IMR-90 (cell line): Measurements from ENCODE around the gene RAB11FIP4. TPM values are rescaled to one million over a fixed set of nuclear protein-coding genes. Genes with fewer than 3 reads are reported as not detected.

Experiments
- ATAC-seq: fragments of 200-7000 bp; cut with Tn5 transposase; 2 replicates; pipeline ENCODE4 v1.9.1; 2020; ENCODE audit warnings: low read depth, mild to moderate bottlenecking, moderate library complexity
- BruUV-seq: library from RNA; stranded (reverse); fragments of 400-500 nt; replicated peaks from 2 replicates; lab custom pipeline; 2021; lab: Mats Ljungman, UMichigan
- CTCF ChIA-PET: fragments of 300-600 bp; formaldehyde crosslinking; extraction: SDS; loops from one replicate; lab custom pipeline; 2021; ENCODE audit warnings: antibody characterized with exemption; lab: Yijun Ruan, JAX
- POLR2A ChIA-PET: fragments of 300-600 bp; sonication (Branson Sonifier 250); formaldehyde crosslinking; loops from one replicate; lab custom pipeline; 2022; ENCODE audit warnings: antibody characterized with exemption; ENCODE audit not compliant: unreplicated experiment; lab: Charles Lee
- DNase-seq: peaks from one replicate; pipeline ENCODE4 v3.0.0; 2013
- H2AFZ ChIP-seq: replicated peaks from 2 replicates; pipeline ENCODE3; 2013; ENCODE audit warnings: low read length, mild to moderate bottlenecking; ENCODE audit not compliant: poor library complexity
- H2AK5ac ChIP-seq: 2 replicates; pipeline ENCODE4 v1.6.1; 2013; ENCODE audit warnings: low read depth, low read length, inconsistent platforms
- H2AK9ac ChIP-seq: replicated peaks from 2 replicates; pipeline ENCODE3; 2013; ENCODE audit warnings: mild to moderate bottlenecking, low read depth, low read length, moderate library complexity; ENCODE audit not compliant: poor library complexity
- H2BK120ac ChIP-seq: 2 replicates; pipeline ENCODE4 v1.6.1; 2013; ENCODE audit warnings: low read depth, low read length, inconsistent platforms
- H2BK15ac ChIP-seq: 3 replicates; pipeline ENCODE4 v1.6.1; 2013; ENCODE audit warnings: low read depth, low read length, inconsistent platforms
- H2BK20ac ChIP-seq: 2 replicates; pipeline ENCODE4 v1.6.1; 2013; ENCODE audit warnings: low read depth, mild to moderate bottlenecking, inconsistent platforms, low read length, moderate library complexity
- H2BK5ac ChIP-seq: 2 replicates; pipeline ENCODE4 v1.6.1; 2013; ENCODE audit warnings: mild to moderate bottlenecking, low read depth, low read length, inconsistent platforms; ENCODE audit not compliant: poor library complexity, severe bottlenecking
- H3K14ac ChIP-seq: replicated peaks from 2 replicates; pipeline ENCODE4 v1.6.1; 2013; ENCODE audit warnings: low read depth, low read length, inconsistent platforms
- H3K18ac ChIP-seq: 2 replicates; pipeline ENCODE4 v1.6.1; 2013; ENCODE audit warnings: low read depth, low read length, control low read depth
- H3K23ac ChIP-seq: 2 replicates; pipeline ENCODE4 v1.6.1; 2013; ENCODE audit warnings: low read depth, low read length, inconsistent platforms
- H3K27ac ChIP-seq: 2 replicates; pipeline ENCODE4 v1.5.1; 2013; ENCODE audit warnings: mild to moderate bottlenecking, control low read depth, low read length; ENCODE audit not compliant: insufficient read depth
- H3K27me3 ChIP-seq: 2 replicates; pipeline ENCODE4 v1.6.1; 2013; ENCODE audit warnings: low read length; ENCODE audit not compliant: control insufficient read depth, insufficient read depth
- H3K36me3 ChIP-seq: 2 replicates; pipeline ENCODE4 v1.6.1; 2013; ENCODE audit warnings: low read length, mixed read lengths; ENCODE audit not compliant: control insufficient read depth, insufficient read depth
- H3K4ac ChIP-seq: 2 replicates; pipeline ENCODE4 v1.6.1; 2013; ENCODE audit warnings: low read depth, low read length, inconsistent platforms
- H3K4me1 ChIP-seq: 2 replicates; pipeline ENCODE4 v1.6.1; 2013; ENCODE audit warnings: low read length, mixed read lengths; ENCODE audit not compliant: control insufficient read depth, insufficient read depth
- H3K4me2 ChIP-seq: 2 replicates; pipeline ENCODE4 v1.6.1; 2013; ENCODE audit warnings: low read depth, mild to moderate bottlenecking, control low read depth, low read length, moderate library complexity
- H3K4me3 ChIP-seq: 2 replicates; pipeline ENCODE4 v1.5.1; 2013; ENCODE audit warnings: low read depth, mild to moderate bottlenecking, control low read depth, low read length, moderate library complexity; ENCODE audit not compliant: insufficient read depth
- H3K56ac ChIP-seq: 2 replicates; pipeline ENCODE4 v1.6.1; 2013; ENCODE audit warnings: low read length, inconsistent platforms; ENCODE audit not compliant: insufficient read depth; ENCODE audit errors: extremely low read depth
- H3K79me1 ChIP-seq, 2 experiments: 2 replicates each; pipeline ENCODE4 v1.6.1; 2013; ENCODE audit warnings: low read length in 2 of 2, inconsistent platforms in 1 of 2, low read depth in 1 of 2
- H3K9ac ChIP-seq: 2 replicates; pipeline ENCODE4 v1.6.1; 2013; ENCODE audit warnings: low read depth, low read length, control low read depth
- H3K9me1 ChIP-seq: 2 replicates; pipeline ENCODE4 v1.6.1; 2013; ENCODE audit warnings: low read length, inconsistent platforms; ENCODE audit not compliant: insufficient read depth
- H3K9me3 ChIP-seq: 2 replicates; pipeline ENCODE4 v1.6.1; 2013; ENCODE audit warnings: low read length; ENCODE audit not compliant: control insufficient read depth, insufficient read depth
- H4K20me1 ChIP-seq: 2 replicates; pipeline ENCODE4 v1.6.1; 2013; ENCODE audit warnings: low read length, inconsistent platforms; ENCODE audit not compliant: insufficient read depth
- H4K5ac ChIP-seq: 2 replicates; pipeline ENCODE4 v1.6.1; 2013; ENCODE audit warnings: mild to moderate bottlenecking, low read depth, low read length, control low read depth
- H4K8ac ChIP-seq, 2 experiments: 2 replicates each; pipeline ENCODE4 v1.6.1; 2013; ENCODE audit warnings: low read depth in 2 of 2, low read length in 2 of 2, control low read depth in 1 of 2, inconsistent platforms in 1 of 2
- H4K91ac ChIP-seq: 2 replicates; pipeline ENCODE4 v1.6.1; 2013; ENCODE audit warnings: low read depth, low read length, inconsistent platforms; ENCODE audit not compliant: insufficient read depth
- BHLHE40 ChIP-seq: fragments of 150-350 bp; IDR thresholded peaks from 2 replicates; pipeline ENCODE4 v1.6.1; 2016; ENCODE audit warnings: mild to moderate bottlenecking, low read depth, low read length
- CHD1 ChIP-seq: IDR thresholded peaks from 2 replicates; pipeline ENCODE4 v1.6.1; 2012; ENCODE audit warnings: low read depth, low read length, improper control_type of control experiment
- ELK1 ChIP-seq: fragments of 150-350 bp; IDR thresholded peaks from 2 replicates; pipeline ENCODE4 v1.6.1; 2016; ENCODE audit warnings: low read depth, mild to moderate bottlenecking, low read length, moderate library complexity, borderline replicate concordance
- FOS ChIP-seq: fragments of 150-350 bp; IDR thresholded peaks from 2 replicates; pipeline ENCODE4 v1.6.1; 2016; ENCODE audit warnings: low read depth, low read length
- MAFK ChIP-seq: IDR thresholded peaks from 2 replicates; pipeline ENCODE4 v1.6.1; 2012; ENCODE audit warnings: low read depth, low read length, improper control_type of control experiment
- MAZ ChIP-seq: IDR thresholded peaks from 2 replicates; pipeline ENCODE4 v1.6.1; 2012; ENCODE audit warnings: low read depth, mild to moderate bottlenecking, low read length, improper control_type of control experiment, moderate library complexity, borderline replicate concordance
- MXI1 ChIP-seq: IDR thresholded peaks from 2 replicates; pipeline ENCODE4 v1.6.1; 2012; ENCODE audit warnings: low read depth, mild to moderate bottlenecking, low read length, moderate library complexity, borderline replicate concordance
- NFE2L2 ChIP-seq: fragments of 150-350 bp; IDR thresholded peaks from 2 replicates; pipeline ENCODE4 v1.6.1; 2016; ENCODE audit warnings: low read depth, mild to moderate bottlenecking, low read length
- POLR2A ChIP-seq: IDR thresholded peaks from 2 replicates; pipeline ENCODE4 v1.6.1; 2012; ENCODE audit warnings: mild to moderate bottlenecking, low read depth, low read length
- RAD21 ChIP-seq: IDR thresholded peaks from 2 replicates; pipeline ENCODE4 v1.6.1; 2012; ENCODE audit warnings: low read length, improper control_type of control experiment
- RCOR1 ChIP-seq: IDR thresholded peaks from 2 replicates; pipeline ENCODE4 v1.6.1; 2012; ENCODE audit warnings: mild to moderate bottlenecking, low read length, improper control_type of control experiment; ENCODE audit not compliant: insufficient replicate concordance
- RFX5 ChIP-seq: IDR thresholded peaks from 2 replicates; pipeline ENCODE4 v1.8.0; 2012; ENCODE audit warnings: low read depth, mild to moderate bottlenecking, low read length, moderate library complexity
- SMC3 ChIP-seq: fragments of 150-350 bp; IDR thresholded peaks from 2 replicates; pipeline ENCODE4 v1.6.1; 2016; ENCODE audit warnings: low read depth, mild to moderate bottlenecking, antibody characterized with exemption, low read length, moderate library complexity
- WGBS, 2 experiments: methylation state at CpG; one replicate each; pipeline versions ENCODE4 v1.1.5 to v1.1.7; 2013; ENCODE audit warnings: missing lambda C conversion rate in 2 of 2; ENCODE audit not compliant: insufficient read length in 1 of 2; ENCODE audit errors: extremely low coverage in 2 of 2; 5-methylcytosine and 5-hydroxymethylcytosine counted together
- dilution Hi-C: fragments of 300-500 bp; cut with HindIII; formaldehyde crosslinking; loops from one replicate; pipeline ENCODE4 v1.14.3; 2018; ENCODE audit warnings: low sequenced_read_pairs; ENCODE audit not compliant: unreplicated experiment
- in situ Hi-C: fragments of 300-500 bp; cut with MboI; formaldehyde crosslinking; loops from 3 replicates; pipeline ENCODE4 v1.14.3; 2019; ENCODE audit warnings: low sequenced_read_pairs, inconsistent platforms, mixed read lengths
- intact Hi-C: fragments of 100-400 bp; cut with micrococcal nuclease; formaldehyde crosslinking; loops from 2 replicates; pipeline ENCODE4 v1.10.0; 2022
- polyA plus RNA-seq, 3 experiments: library from polyadenylated mRNA; depleted of rRNA; stranded (reverse); fragments of >200 nt; gene quantifications; 2 replicates each; pipeline ENCODE4 v1.2.3, GENCODE V29; 2012; ENCODE audit warnings: low replicate concordance in 1 of 3
- total RNA-seq: library from RNA; depleted of rRNA; stranded (reverse); fragments of >200 nt; gene quantifications from 2 replicates; pipeline ENCODE4 v1.2.3, GENCODE V29; 2012
- TF ChIP-seq, protein P1 (sequence below): conservative IDR thresholded peaks from 2 replicates; pipeline ENCODE4 v1.5.1; 2012; ENCODE audit warnings: mild to moderate bottlenecking, low read depth, low read length, improper control_type of control experiment
- TF ChIP-seq, protein P2 (sequence below): fragments of 150-350 bp; IDR thresholded peaks from 2 replicates; pipeline ENCODE4 v1.6.1; 2017; ENCODE audit warnings: mild to moderate bottlenecking, antibody characterized with exemption, low read length, low read depth

The RAB11FIP4 gene
- total and polyA plus RNA-seq, 2 of the 4 experiments (the other 2 are of a cell fraction): 0.68 to 1.1 TPM

- TF ChIP-seq RFX5: no peak
- no peak for TF ChIP-seq RAD21
- no peak for TF ChIP-seq MXI1
- TF ChIP-seq FOS: no peak
Measured at GRCh38 chr17:31434727-31435050, 43.2 kb downstream of the RAB11FIP4 start (continued).

- no TSS peak for BruUV-seq
- WGBS, 2 experiments: 53% methylated on average over 2 of the region's 2 CpGs; no CpG with 5 or more reads in 1 of the 2 experiments
- H3K14ac ChIP-seq: no peak overlapping the region
- no peak overlapping the region for H3K4me3 ChIP-seq
- H3K79me1 ChIP-seq: no peaks in the 10 kb centered on the region
- no peak overlapping the region for H3K4ac ChIP-seq
- in situ Hi-C loops: no loop called here
- no peak overlapping the region for H4K91ac ChIP-seq
- peaks cover 54% of the 10 kb centered on the region for H3K27me3 ChIP-seq
- no peak overlapping the region for H2BK120ac ChIP-seq
- H2AK5ac ChIP-seq: no peak overlapping the region
- no peak overlapping the region for H2BK20ac ChIP-seq
- ChIA-PET CTCF (interaction anchor here (1.5 to 2.2 kb wide), 2 partner anchors 98 to 407 kb away, joined by 5 to 6 read pairs; no protein-coding TSS in a partner anchor), POLR2A (no interaction called here)
- no peak overlapping the region for H2AK9ac ChIP-seq
- no peaks in the 10 kb centered on the region for H3K9me1 ChIP-seq
- dilution Hi-C loops: no loop called here
- no peak overlapping the region for H2BK5ac ChIP-seq
- no peak overlapping the region for H3K18ac ChIP-seq
- H3K36me3 ChIP-seq: no peaks in the 10 kb centered on the region
- no peaks in the 10 kb centered on the region for H3K9me3 ChIP-seq
- no peak overlapping the region for H2AFZ ChIP-seq
- H3K27ac ChIP-seq: no peak overlapping the region
- ATAC-seq: no peak
- no peaks in the 10 kb centered on the region for H4K20me1 ChIP-seq
- no peaks in the 10 kb centered on the region for H3K4me1 ChIP-seq
- no peak for DNase-seq
- intact Hi-C loops: loop anchor here (5.0 kb wide), 1 partner anchor 422 kb away; the partner anchor contains the start of gene COPRS
- no peak overlapping the region for H3K23ac ChIP-seq
- H4K5ac ChIP-seq: no peak overlapping the region
- no peak overlapping the region for H2BK15ac ChIP-seq
- H3K9ac ChIP-seq: no peak overlapping the region
- no peak overlapping the region for H3K4me2 ChIP-seq
- H3K56ac ChIP-seq: no peak overlapping the region
- H4K8ac ChIP-seq: no peak overlapping the region
- TF ChIP-seq MXI1 (no peak), CHD1 (no peak), MAZ (no peak), NFE2L2 (no peak), RCOR1 (no peak), SMC3 (no peak), POLR2A (no peak), BHLHE40 (no peak), FOS (no peak), ELK1 (no peak), MAFK (no peak)
- TF ChIP-seq, protein P1, sequence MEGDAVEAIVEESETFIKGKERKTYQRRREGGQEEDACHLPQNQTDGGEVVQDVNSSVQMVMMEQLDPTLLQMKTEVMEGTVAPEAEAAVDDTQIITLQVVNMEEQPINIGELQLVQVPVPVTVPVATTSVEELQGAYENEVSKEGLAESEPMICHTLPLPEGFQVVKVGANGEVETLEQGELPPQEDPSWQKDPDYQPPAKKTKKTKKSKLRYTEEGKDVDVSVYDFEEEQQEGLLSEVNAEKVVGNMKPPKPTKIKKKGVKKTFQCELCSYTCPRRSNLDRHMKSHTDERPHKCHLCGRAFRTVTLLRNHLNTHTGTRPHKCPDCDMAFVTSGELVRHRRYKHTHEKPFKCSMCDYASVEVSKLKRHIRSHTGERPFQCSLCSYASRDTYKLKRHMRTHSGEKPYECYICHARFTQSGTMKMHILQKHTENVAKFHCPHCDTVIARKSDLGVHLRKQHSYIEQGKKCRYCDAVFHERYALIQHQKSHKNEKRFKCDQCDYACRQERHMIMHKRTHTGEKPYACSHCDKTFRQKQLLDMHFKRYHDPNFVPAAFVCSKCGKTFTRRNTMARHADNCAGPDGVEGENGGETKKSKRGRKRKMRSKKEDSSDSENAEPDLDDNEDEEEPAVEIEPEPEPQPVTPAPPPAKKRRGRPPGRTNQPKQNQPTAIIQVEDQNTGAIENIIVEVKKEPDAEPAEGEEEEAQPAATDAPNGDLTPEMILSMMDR: no peak
- TF ChIP-seq, protein P2, sequence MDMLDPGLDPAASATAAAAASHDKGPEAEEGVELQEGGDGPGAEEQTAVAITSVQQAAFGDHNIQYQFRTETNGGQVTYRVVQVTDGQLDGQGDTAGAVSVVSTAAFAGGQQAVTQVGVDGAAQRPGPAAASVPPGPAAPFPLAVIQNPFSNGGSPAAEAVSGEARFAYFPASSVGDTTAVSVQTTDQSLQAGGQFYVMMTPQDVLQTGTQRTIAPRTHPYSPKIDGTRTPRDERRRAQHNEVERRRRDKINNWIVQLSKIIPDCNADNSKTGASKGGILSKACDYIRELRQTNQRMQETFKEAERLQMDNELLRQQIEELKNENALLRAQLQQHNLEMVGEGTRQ: no peak
Measured at GRCh38 chr17:31435581-31435980, 44.1 kb downstream of the RAB11FIP4 start.
